Measurements from ENCODE around the gene KBTBD4. TPM values are rescaled to one million over a fixed set of nuclear protein-coding genes. Genes with fewer than 3 reads are reported as not detected.
A peak's percentile ranks its signal among the peaks of the same experiment; 100 is the strongest.

Gene KBTBD4
- total and polyA plus RNA-seq, 2 of the 13 experiments (the other 11 are each of a cell fraction or from before 2014, with no cell fraction given), result 8.5 to 12.8 TPM

- Histone ChIP-seq H3K79me2 (ENCODE audit: insufficient read depth, low read length) (no peaks in the 10 kb centered on the region), H3K4me2 (ENCODE audit: low read depth, low read length) (no peak overlapping the region), H4K20me1 (ENCODE audit: insufficient read depth, low read length) (no peaks in the 10 kb centered on the region), H3K27me3 (ENCODE audit: control insufficient read depth in 1 of 2, insufficient read depth in 2 of 2, low read length in 2 of 2) (peaks cover 3 to 27% of the 10 kb centered on the region in 2 experiments), H3K9ac (ENCODE audit: insufficient read depth, low read depth, low read length) (no peak overlapping the region), H3K4me3 (replicated peaks in 1 of 3; ENCODE audit: insufficient read depth in 1 of 3, low read depth in 2 of 3, low read length in 3 of 3) (no peak overlapping the region), H3K27ac (ENCODE audit: extremely low read length, insufficient read depth, low read length) (no peak overlapping the region), H3K4me1 (ENCODE audit: insufficient read depth, low read length) (peaks cover 39% of the 10 kb centered on the region), H3K9me3 (ENCODE audit: low read length) (no peaks in the 10 kb centered on the region), H3K36me3 (replicated peaks in 1 of 2; ENCODE audit: control insufficient read depth in 1 of 2, insufficient read depth in 2 of 2, low read length in 2 of 2) (no peaks in the 10 kb centered on the region), H2AFZ (ENCODE audit: low read length) (no peak overlapping the region)
- intact Hi-C loops (cut with micrococcal nuclease; ENCODE audit: unreplicated experiment), result no loop called here
- DNase-seq (ENCODE audit: low spot score) (no peak), FAIRE-seq (no peak), ATAC-seq (no peak)
- 71% methylated on average over 1 of the region's 1 CpG for whole genome bisulfite sequencing (ENCODE audit: low lambda C conversion rate)
- ChIA-PET POLR2A (no interaction called here), CTCF (ENCODE audit: low intra/inter-chr PET ratio, low total read pairs) (no interaction called here)
- no peak for TF ChIP-seq ZFP36L2 (CRISPR knock-in tag; IDR thresholded peaks at IDR 0.05)
- no peak for TF ChIP-seq ZNF788 (CRISPR knock-in tag; IDR thresholded peaks at IDR 0.05; ENCODE audit: borderline replicate concordance)
- no peak for TF ChIP-seq HIC2 (CRISPR knock-in tag; IDR thresholded peaks at IDR 0.05; ENCODE audit: low read depth)
- no peak for TF ChIP-seq ZNF674 (CRISPR knock-in tag; IDR thresholded peaks at IDR 0.05; ENCODE audit: low read depth)
- no peak for TF ChIP-seq NCOA2 (CRISPR knock-in tag; IDR thresholded peaks at IDR 0.05)
- no peak for TF ChIP-seq TCF7 (IDR thresholded peaks at IDR 0.05; ENCODE audit: low read depth)
- TF ChIP-seq NFKBIZ (CRISPR knock-in tag; IDR thresholded peaks at IDR 0.05), result no peak
- in situ Hi-C loops (cut with HindIII; ENCODE audit: extremely low pct_ligation_motif_present, low pct_unique_long_range_greater_than_20kb), result no loop called here
- no TSS peak for BruUV-seq (replicated peaks)
Measured at GRCh38 chr11:47595967-47596366, 17.2 kb upstream of the KBTBD4 start.

- ATAC-seq, result peak; percentile 35
- intact Hi-C loops (cut with micrococcal nuclease; ENCODE audit: unreplicated experiment), result no loop called here
- CTCF ChIA-PET (ENCODE audit: low intra/inter-chr PET ratio, low total read pairs), result no interaction called here
Measured at GRCh38 chr11:47595029-47595428, 16.3 kb upstream of the KBTBD4 start.

More at GRCh38 chr11:47595029-47595428, 16.3 kb upstream of the KBTBD4 start:
- no peaks in the 10 kb centered on the region for H4K20me1 ChIP-seq (ENCODE audit: insufficient read depth, low read length)
- POLR2A ChIA-PET, result interaction anchor here (0.9 kb wide), 1 partner anchor 253 kb away, joined by 3 read pairs; the partner anchor contains the start of gene NUP160
- peaks cover 3 to 27% of the 10 kb centered on the region in 2 experiments for H3K27me3 ChIP-seq (ENCODE audit: control insufficient read depth in 1 of 2, insufficient read depth in 2 of 2, low read length in 2 of 2)
- peak overlapping the region; percentile 86 for H3K4me2 ChIP-seq (ENCODE audit: low read depth, low read length)
- H3K4me3 ChIP-seq (replicated peaks in 1 of 3; ENCODE audit: insufficient read depth in 1 of 3, low read depth in 2 of 3, low read length in 3 of 3), result peak overlapping the region in 1 of 3 experiments; percentile 73; a peak in 1 of 6 replicates
- H2AFZ ChIP-seq (ENCODE audit: low read length), result no peak overlapping the region
- no peak for FAIRE-seq
- H3K9me3 ChIP-seq (ENCODE audit: low read length), result no peaks in the 10 kb centered on the region
- in situ Hi-C loops (cut with HindIII; ENCODE audit: extremely low pct_ligation_motif_present, low pct_unique_long_range_greater_than_20kb), result no loop called here
- no peaks in the 10 kb centered on the region for H3K36me3 ChIP-seq (replicated peaks in 1 of 2; ENCODE audit: control insufficient read depth in 1 of 2, insufficient read depth in 2 of 2, low read length in 2 of 2)
- H3K27ac ChIP-seq (ENCODE audit: extremely low read length, insufficient read depth, low read length), result no peak overlapping the region
- no peak overlapping the region for H3K9ac ChIP-seq (ENCODE audit: insufficient read depth, low read depth, low read length)
- H3K79me2 ChIP-seq (ENCODE audit: insufficient read depth, low read length), result no peaks in the 10 kb centered on the region
- BruUV-seq (replicated peaks), result no TSS peak
- 17% methylated on average over 1 of the region's 7 CpGs for WGBS (ENCODE audit: low lambda C conversion rate)
- peaks cover 44% of the 10 kb centered on the region for H3K4me1 ChIP-seq (ENCODE audit: insufficient read depth, low read length)
- no peak for DNase-seq (ENCODE audit: low spot score)
- no peak for TF ChIP-seq ZNF224 (CRISPR knock-in tag; IDR thresholded peaks at IDR 0.05)
